Esophagus mucosa (tissue), 1 donor: Measurements from ENCODE around the gene MORN3. TPM values are rescaled to one million over a fixed set of nuclear protein-coding genes. Genes with fewer than 3 reads are reported as not detected.

Experiments used
- ATAC-seq: fragments of 200-7000 bp; cut with Tn5 transposase; one replicate; pipeline ENCODE4 v1.9.1; 2020
- total RNA-seq: library from RNA; stranded (reverse); gene quantifications from one replicate; pipeline ENCODE4 v1.2.4, GENCODE V29; 2023
- donor health status: DM: yes; HTN: yes; CAD: no.

MORN3 gene
- total RNA-seq, 1 donor from 2014 or later = 0.08 TPM

- no peak for ATAC-seq
Measured at GRCh38 chr12:121600702-121601336, 68.6 kb downstream of the MORN3 start.

Other genes starting within 250 kb of the MORN3 start
- gene KDM2B, start 88.6 kb downstream of the MORN3 start, total RNA-seq = 20.0 TPM
- gene ORAI1, start 43.1 kb downstream of the MORN3 start, total RNA-seq = 7.3 TPM
- 4.1 TPM for gene TMEM120B, start 43.1 kb upstream of the MORN3 start, total RNA-seq
- 5.9 TPM for gene RHOF, start 124.0 kb upstream of the MORN3 start, total RNA-seq
- 16.3 TPM for gene SETD1B, start 134.4 kb upstream of the MORN3 start, total RNA-seq
- 0.28 TPM for gene HPD, start 189.2 kb upstream of the MORN3 start, total RNA-seq
- 48.7 TPM for gene PSMD9, start 219.1 kb upstream of the MORN3 start, total RNA-seq
- 18.3 TPM for gene CFAP251, start 248.9 kb upstream of the MORN3 start, total RNA-seq